Activated naive CD8-positive, alpha-beta T cell treated with anti-CD3 and anti-CD28 coated beads, Interleukin-2, amount 10 ng/mL, durations not matched to agents 7 days and 5 days (primary cell): ENCODE data around the gene ZNF804A. TPM values are rescaled to one million over a fixed set of nuclear protein-coding genes. Genes with fewer than 3 reads are reported as not detected.

ENCODE experiments used
- ATAC-seq: fragments of 150-1000 bp; cut with Tn5 transposase; one replicate; pipeline ENCODE4 v1.10.0; 2021; ENCODE audit warnings: low read depth, moderate library complexity
- POLR2A ChIA-PET: fragments of 350-600 bp; sonication (Branson Sonifier 250); formaldehyde crosslinking; loops from one replicate; lab custom pipeline; 2021; ENCODE audit warnings: antibody characterized with exemption; lab: Charles Lee
- DNase-seq: peaks from one replicate; pipeline ENCODE4 v3.0.0; 2021
- H3K27ac Mint-ChIP-seq: one replicate; pipeline ENCODE4 v1.8.0; 2022; ENCODE audit warnings: mild to moderate bottlenecking, mixed read lengths
- H3K27me3 Mint-ChIP-seq: one replicate; pipeline ENCODE4 v1.8.0; 2022; ENCODE audit warnings: mild to moderate bottlenecking, moderate library complexity, mixed read lengths
- H3K36me3 Mint-ChIP-seq: one replicate; pipeline ENCODE4 v1.8.0; 2021; ENCODE audit warnings: mild to moderate bottlenecking, mixed read lengths
- H3K4me1 Mint-ChIP-seq: one replicate; pipeline ENCODE4 v1.8.0; 2021; ENCODE audit warnings: mixed read lengths
- H3K4me3 Mint-ChIP-seq: one replicate; pipeline ENCODE4 v1.8.0; 2022; ENCODE audit warnings: mild to moderate bottlenecking, moderate library complexity, mixed read lengths
- H3K9me3 Mint-ChIP-seq: one replicate; pipeline ENCODE4 v1.8.0; 2021; ENCODE audit warnings: mixed read lengths
- total RNA-seq, 2 experiments: library from RNA; stranded (reverse); gene quantifications; one replicate each; pipeline ENCODE4 v1.2.3, GENCODE V29; 2021

The ZNF804A gene
- total RNA-seq, 2 experiments from 2014 or later: 0.08 TPM; not detected in 1

- ATAC-seq: no peak
Measured at GRCh38 chr2:184637781-184638180, 39.5 kb downstream of the ZNF804A start.

GRCh38 chr2:184644685-184645084 is 46.4 kb downstream of the ZNF804A start:
- Mint-ChIP-seq H3K27me3 (no peaks in the 10 kb centered on the region), H3K27ac (no peak overlapping the region), H3K4me1 (no peaks in the 10 kb centered on the region), H3K9me3 (peaks cover 2% of the 10 kb centered on the region), H3K4me3 (no peak overlapping the region), H3K36me3 (no peaks in the 10 kb centered on the region)
- DNase-seq (no peak), ATAC-seq (no peak)
- POLR2A ChIA-PET: no interaction called here

More at GRCh38 chr2:184637781-184638180, 39.5 kb downstream of the ZNF804A start:
- H3K4me3 Mint-ChIP-seq: no peak overlapping the region
- H3K27me3 Mint-ChIP-seq: no peaks in the 10 kb centered on the region
- no peak for DNase-seq
- no peaks in the 10 kb centered on the region for H3K4me1 Mint-ChIP-seq
- POLR2A ChIA-PET: no interaction called here
- H3K36me3 Mint-ChIP-seq: no peaks in the 10 kb centered on the region
- no peaks in the 10 kb centered on the region for H3K9me3 Mint-ChIP-seq
- no peak overlapping the region for H3K27ac Mint-ChIP-seq

- H3K9me3 Mint-ChIP-seq: peaks cover 2% of the 10 kb centered on the region
- POLR2A ChIA-PET: no interaction called here
- no peak overlapping the region for H3K4me3 Mint-ChIP-seq
- DNase-seq: no peak
- no peak overlapping the region for H3K27ac Mint-ChIP-seq
- no peaks in the 10 kb centered on the region for H3K4me1 Mint-ChIP-seq
- ATAC-seq: no peak
- H3K27me3 Mint-ChIP-seq: no peaks in the 10 kb centered on the region
- H3K36me3 Mint-ChIP-seq: no peaks in the 10 kb centered on the region
Measured at GRCh38 chr2:184646177-184646576, 47.8 kb downstream of the ZNF804A start.

- POLR2A ChIA-PET: no interaction called here
- no peak for DNase-seq
- no peak overlapping the region for H3K27ac Mint-ChIP-seq
Measured at GRCh38 chr2:184646593-184646992, 48.3 kb downstream of the ZNF804A start.

GRCh38 chr2:184654945-184655344 is 56.6 kb downstream of the ZNF804A start:
- no peaks in the 10 kb centered on the region for H3K9me3 Mint-ChIP-seq
- H3K27me3 Mint-ChIP-seq: no peaks in the 10 kb centered on the region
- H3K4me3 Mint-ChIP-seq: no peak overlapping the region
- H3K36me3 Mint-ChIP-seq: no peaks in the 10 kb centered on the region
- POLR2A ChIA-PET: no interaction called here
- no peak overlapping the region for H3K27ac Mint-ChIP-seq
- DNase-seq: no peak
- no peak for ATAC-seq
- H3K4me1 Mint-ChIP-seq: no peaks in the 10 kb centered on the region

More at GRCh38 chr2:184646593-184646992, 48.3 kb downstream of the ZNF804A start:
- H3K36me3 Mint-ChIP-seq: no peaks in the 10 kb centered on the region
- peaks cover 2% of the 10 kb centered on the region for H3K9me3 Mint-ChIP-seq
- no peak overlapping the region for H3K4me3 Mint-ChIP-seq
- no peaks in the 10 kb centered on the region for H3K4me1 Mint-ChIP-seq
- no peak for ATAC-seq
- no peaks in the 10 kb centered on the region for H3K27me3 Mint-ChIP-seq

- POLR2A ChIA-PET: no interaction called here
- Mint-ChIP-seq H3K4me3 (no peak overlapping the region), H3K36me3 (no peaks in the 10 kb centered on the region), H3K9me3 (peaks cover 2% of the 10 kb centered on the region), H3K27ac (no peak overlapping the region), H3K4me1 (no peaks in the 10 kb centered on the region), H3K27me3 (no peaks in the 10 kb centered on the region)
- no peak for DNase-seq
- ATAC-seq: no peak
Measured at GRCh38 chr2:184677171-184677570, 78.8 kb downstream of the ZNF804A start.

GRCh38 chr2:184679219-184680018 is 81.1 kb downstream of the ZNF804A start:
- no peaks in the 10 kb centered on the region for H3K4me1 Mint-ChIP-seq
- H3K27ac Mint-ChIP-seq: no peak overlapping the region
- no peaks in the 10 kb centered on the region for H3K27me3 Mint-ChIP-seq
- peaks cover 2% of the 10 kb centered on the region for H3K9me3 Mint-ChIP-seq
- no peak for DNase-seq
- no peak overlapping the region for H3K4me3 Mint-ChIP-seq
- ATAC-seq: no peak
- H3K36me3 Mint-ChIP-seq: no peaks in the 10 kb centered on the region
- POLR2A ChIA-PET: no interaction called here

- DNase-seq (no peak), ATAC-seq (no peak)
- POLR2A ChIA-PET: no interaction called here
- H3K4me3 Mint-ChIP-seq: no peak overlapping the region
- no peaks in the 10 kb centered on the region for H3K36me3 Mint-ChIP-seq
- H3K4me1 Mint-ChIP-seq: no peaks in the 10 kb centered on the region
- H3K27me3 Mint-ChIP-seq: no peaks in the 10 kb centered on the region
- H3K27ac Mint-ChIP-seq: no peak overlapping the region
- H3K9me3 Mint-ChIP-seq: peaks cover 2% of the 10 kb centered on the region
Measured at GRCh38 chr2:184680825-184681224, 82.5 kb downstream of the ZNF804A start.

- Mint-ChIP-seq H3K27me3 (no peaks in the 10 kb centered on the region), H3K9me3 (peaks cover 2% of the 10 kb centered on the region), H3K4me1 (no peaks in the 10 kb centered on the region), H3K4me3 (no peak overlapping the region), H3K36me3 (no peaks in the 10 kb centered on the region), H3K27ac (no peak overlapping the region)
- POLR2A ChIA-PET: no interaction called here
- no peak for DNase-seq
- no peak for ATAC-seq
Measured at GRCh38 chr2:184681642-184682321, 83.5 kb downstream of the ZNF804A start.

GRCh38 chr2:184683911-184684310 is 85.6 kb downstream of the ZNF804A start:
- DNase-seq (no peak), ATAC-seq (no peak)
- Mint-ChIP-seq H3K36me3 (no peaks in the 10 kb centered on the region), H3K4me1 (no peaks in the 10 kb centered on the region), H3K27ac (no peak overlapping the region), H3K9me3 (peaks cover 2% of the 10 kb centered on the region), H3K27me3 (no peaks in the 10 kb centered on the region), H3K4me3 (no peak overlapping the region)
- POLR2A ChIA-PET: no interaction called here

GRCh38 chr2:184685999-184686841 is 87.9 kb downstream of the ZNF804A start:
- Mint-ChIP-seq H3K27ac (no peak overlapping the region), H3K27me3 (no peaks in the 10 kb centered on the region), H3K36me3 (no peaks in the 10 kb centered on the region), H3K4me1 (no peaks in the 10 kb centered on the region), H3K4me3 (no peak overlapping the region), H3K9me3 (no peaks in the 10 kb centered on the region)
- POLR2A ChIA-PET: no interaction called here
- no peak for DNase-seq
- no peak for ATAC-seq

- Mint-ChIP-seq H3K4me3 (no peak overlapping the region), H3K4me1 (no peaks in the 10 kb centered on the region), H3K9me3 (no peaks in the 10 kb centered on the region), H3K27ac (no peak overlapping the region), H3K27me3 (no peaks in the 10 kb centered on the region), H3K36me3 (no peaks in the 10 kb centered on the region)
- DNase-seq (no peak), ATAC-seq (no peak)
- POLR2A ChIA-PET: no interaction called here
Measured at GRCh38 chr2:184689638-184690037, 91.3 kb downstream of the ZNF804A start.

GRCh38 chr2:184692141-184692734 is 93.9 kb downstream of the ZNF804A start:
- ATAC-seq (no peak), DNase-seq (no peak)
- no peak overlapping the region for H3K4me3 Mint-ChIP-seq
- no peaks in the 10 kb centered on the region for H3K4me1 Mint-ChIP-seq
- no peaks in the 10 kb centered on the region for H3K27me3 Mint-ChIP-seq
- H3K9me3 Mint-ChIP-seq: no peaks in the 10 kb centered on the region
- no peak overlapping the region for H3K27ac Mint-ChIP-seq
- H3K36me3 Mint-ChIP-seq: no peaks in the 10 kb centered on the region
- POLR2A ChIA-PET: no interaction called here
